ENCODE measurements around the gene EGLN1.

GRCh38 chr1:231420959-231421545, 1.0 kb downstream of the EGLN1 start:
- TF ChIP-seq CTCF (IDR thresholded peaks at IDR 0.05) (no peak), POLR2A (IDR thresholded peaks at IDR 0.05) (peak; percentile 33 to 43)
